ENCODE results near the gene CDS2. TPM values are rescaled to one million over a fixed set of nuclear protein-coding genes. Genes with fewer than 3 reads are reported as not detected.

CDS2 gene
- total RNA-seq, 1 donor from 2014 or later = 23.4 TPM

DNA sequence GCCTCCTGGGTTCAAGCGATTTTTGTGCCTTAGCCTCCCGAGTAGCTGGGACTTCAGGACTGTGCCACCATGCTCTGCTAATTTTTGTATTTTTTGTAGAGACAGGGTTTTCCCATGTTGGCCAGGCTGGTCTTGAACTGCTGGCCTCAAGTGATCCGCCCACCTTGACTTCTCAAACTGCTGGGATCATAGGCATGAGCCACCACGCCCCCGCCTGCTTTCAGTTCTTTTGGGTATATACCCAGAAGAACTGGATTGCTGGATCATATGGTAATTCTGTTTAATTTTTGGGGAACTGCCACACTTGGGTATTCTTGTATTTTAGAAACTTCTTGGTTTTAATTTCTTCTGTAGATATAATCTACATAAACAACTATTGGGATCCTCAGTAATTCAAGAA, 17.0 kb downstream of the CDS2 start:
- Histone ChIP-seq H3K4me3 (ENCODE audit: low read depth, low read length) (no peak overlapping the region), H3K27me3 (ENCODE audit: control insufficient read depth, insufficient read depth, low read length) (no peaks in the 10 kb centered on the region), H3K36me3 (ENCODE audit: control insufficient read depth, insufficient read depth, low read length) (no peaks in the 10 kb centered on the region)
- no peak for TF ChIP-seq CTCF (IDR thresholded peaks at IDR 0.05; ENCODE audit: insufficient read depth, low read length, severe bottlenecking)
- no peak for DNase-seq (ENCODE audit: low read depth)
- FAIRE-seq = no peak

DNA sequence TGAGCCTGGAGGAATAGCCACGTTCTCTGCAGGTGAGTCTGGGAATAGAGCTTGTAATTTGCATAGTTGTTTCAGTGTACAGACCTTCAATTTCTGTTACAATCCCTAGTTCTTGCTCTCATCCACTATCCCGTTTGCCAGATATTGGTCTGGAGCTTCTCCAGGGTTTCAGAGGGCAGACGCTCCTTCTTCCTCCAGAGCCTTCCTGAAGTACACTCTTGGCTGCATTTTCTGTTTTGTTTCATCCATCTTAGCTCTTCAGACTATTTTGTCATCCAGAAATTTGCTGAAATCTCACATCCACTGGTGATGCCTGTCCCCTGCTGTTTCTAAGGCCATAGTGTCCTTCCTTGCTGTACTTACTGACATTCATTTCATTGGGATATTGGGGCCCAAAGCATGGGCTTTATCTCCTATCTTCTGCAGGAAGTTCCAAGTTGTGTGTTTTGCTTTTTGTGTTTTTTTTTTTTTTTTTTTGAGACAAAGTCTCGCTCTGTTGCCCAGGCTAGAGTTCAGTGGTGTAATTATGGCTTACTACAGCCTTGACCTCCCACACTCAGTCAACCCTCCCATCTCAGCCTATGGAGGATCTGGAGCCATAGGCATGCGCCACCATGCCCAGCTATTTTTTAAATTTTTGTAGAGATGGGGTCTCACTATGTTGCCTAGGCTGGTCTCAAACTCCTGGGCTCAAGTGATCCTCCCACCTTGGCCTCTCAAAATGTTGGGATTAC, 18.7 kb downstream of the CDS2 start:
- DNase-seq (ENCODE audit: low read depth) = no peak
- TF ChIP-seq CTCF (IDR thresholded peaks at IDR 0.05; ENCODE audit: insufficient read depth, low read length, severe bottlenecking) = no peak
- Histone ChIP-seq H3K36me3 (ENCODE audit: control insufficient read depth, insufficient read depth, low read length) (no peaks in the 10 kb centered on the region), H3K4me3 (ENCODE audit: low read depth, low read length) (no peak overlapping the region), H3K27me3 (ENCODE audit: control insufficient read depth, insufficient read depth, low read length) (no peaks in the 10 kb centered on the region)
- FAIRE-seq = no peak

DNA sequence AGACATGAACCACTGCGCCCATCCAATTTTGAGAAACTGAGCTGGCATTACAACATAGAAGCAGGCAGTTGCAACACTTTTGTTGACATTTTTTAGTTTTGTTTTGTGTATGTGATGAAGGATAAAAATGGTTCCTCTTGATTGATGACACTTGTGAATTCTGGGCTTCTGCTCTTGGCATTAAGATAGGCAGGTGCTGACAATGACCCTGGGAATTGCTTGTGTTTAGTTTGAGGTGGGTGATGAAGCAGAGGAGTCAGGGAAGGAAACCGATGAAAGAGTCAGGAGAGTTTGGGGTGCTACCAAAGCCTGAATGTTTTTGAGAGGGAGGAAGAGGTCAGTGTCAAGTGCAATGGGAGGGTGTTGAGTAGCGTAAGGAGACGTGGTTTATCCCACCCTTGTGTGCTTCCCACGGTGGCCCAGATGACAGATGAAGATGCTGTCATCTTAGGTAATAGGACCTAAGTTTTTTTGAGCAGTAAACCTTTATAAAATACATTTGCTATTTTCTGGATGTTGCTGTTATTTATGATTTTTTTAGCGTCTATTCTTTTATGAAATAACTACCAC, 19.4 kb downstream of the CDS2 start:
- Histone ChIP-seq H3K27me3 (ENCODE audit: control insufficient read depth, insufficient read depth, low read length) (no peaks in the 10 kb centered on the region), H3K36me3 (ENCODE audit: control insufficient read depth, insufficient read depth, low read length) (no peaks in the 10 kb centered on the region), H3K4me3 (ENCODE audit: low read depth, low read length) (no peak overlapping the region)
- no peak for TF ChIP-seq CTCF (IDR thresholded peaks at IDR 0.05; ENCODE audit: insufficient read depth, low read length, severe bottlenecking)
- FAIRE-seq (no peak), DNase-seq (ENCODE audit: low read depth) (no peak)

DNA sequence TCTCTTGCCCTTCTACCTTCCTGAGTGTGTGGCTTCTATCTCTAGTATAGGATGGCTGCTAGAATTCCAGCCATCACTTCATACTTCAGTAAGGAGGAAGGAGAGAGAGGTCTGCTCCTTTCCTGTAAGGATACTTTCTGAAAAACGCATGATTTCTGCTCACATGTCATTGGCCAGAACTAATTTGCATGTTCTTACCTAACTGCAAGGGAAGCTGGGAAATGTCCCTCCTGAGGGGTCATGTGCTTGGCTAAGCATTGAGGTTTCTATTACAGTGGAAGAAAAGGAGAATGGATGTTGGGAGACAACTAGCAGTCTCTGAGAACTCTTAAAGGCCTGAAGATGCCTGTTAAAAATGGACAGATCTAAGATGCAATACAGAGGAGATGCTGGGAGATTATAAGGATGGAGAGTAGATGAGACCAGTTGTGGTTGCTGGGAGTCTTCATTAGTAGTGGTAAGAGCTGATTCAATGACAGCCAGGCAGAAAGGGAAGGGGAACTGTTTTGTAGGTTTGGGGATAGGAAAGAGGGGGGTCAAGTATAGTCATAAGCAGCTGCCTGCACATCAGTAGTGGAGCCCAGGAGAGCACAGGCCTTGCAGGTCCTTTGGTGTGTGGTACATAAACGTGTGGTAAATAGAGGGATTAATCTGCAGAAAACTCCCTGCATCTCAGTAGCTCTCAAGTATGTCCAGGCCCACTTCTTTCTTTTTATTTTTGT, 20.2 kb downstream of the CDS2 start:
- Histone ChIP-seq H3K27me3 (ENCODE audit: control insufficient read depth, insufficient read depth, low read length) (no peaks in the 10 kb centered on the region), H3K36me3 (ENCODE audit: control insufficient read depth, insufficient read depth, low read length) (no peaks in the 10 kb centered on the region), H3K4me3 (ENCODE audit: low read depth, low read length) (no peak overlapping the region)
- no peak for DNase-seq (ENCODE audit: low read depth)
- no peak for FAIRE-seq
- TF ChIP-seq CTCF (IDR thresholded peaks at IDR 0.05; ENCODE audit: insufficient read depth, low read length, severe bottlenecking) = no peak

GRCh38 chr20:5148581-5148980, 21.8 kb downstream of the CDS2 start:
- no peak for TF ChIP-seq CTCF (IDR thresholded peaks at IDR 0.05; ENCODE audit: insufficient read depth, low read length, severe bottlenecking)
- Histone ChIP-seq H3K27me3 (ENCODE audit: control insufficient read depth, insufficient read depth, low read length) (no peaks in the 10 kb centered on the region), H3K36me3 (ENCODE audit: control insufficient read depth, insufficient read depth, low read length) (no peaks in the 10 kb centered on the region), H3K4me3 (ENCODE audit: low read depth, low read length) (no peak overlapping the region)
- FAIRE-seq = no peak
- DNase-seq (ENCODE audit: low read depth) = no peak
